GM21390 (cell line): ENCODE results near the gene PTPN3.
A peak's percentile ranks its signal among the peaks of the same experiment; 100 is the strongest.

ENCODE experiments used
- ATAC-seq: cut with Tn5 transposase; IDR thresholded peaks from one replicate; pipeline ENCODE4 v1.9.1; 2021; ENCODE audit not compliant: unreplicated experiment

PTPN3 gene

DNA sequence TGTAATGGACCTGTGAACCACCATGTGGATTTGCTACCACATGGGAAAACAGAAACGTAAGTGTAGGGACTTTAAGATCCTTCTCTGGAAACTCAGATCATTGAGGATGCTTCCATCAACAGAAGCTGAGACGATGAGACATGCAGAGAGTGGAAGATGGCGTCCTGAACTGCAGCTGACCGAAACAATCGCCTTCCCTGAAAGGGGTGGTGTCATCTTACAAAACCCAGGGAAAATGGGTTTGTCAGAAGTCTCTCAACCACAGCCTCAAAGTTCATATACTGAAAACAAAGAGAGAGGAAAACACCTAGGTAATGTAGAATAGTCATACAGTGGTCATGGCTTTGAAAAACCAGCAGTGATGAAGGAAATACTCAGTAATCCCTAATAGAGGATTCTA is 6.6 kb upstream of the PTPN3 start:
- no peak for ATAC-seq

DNA sequence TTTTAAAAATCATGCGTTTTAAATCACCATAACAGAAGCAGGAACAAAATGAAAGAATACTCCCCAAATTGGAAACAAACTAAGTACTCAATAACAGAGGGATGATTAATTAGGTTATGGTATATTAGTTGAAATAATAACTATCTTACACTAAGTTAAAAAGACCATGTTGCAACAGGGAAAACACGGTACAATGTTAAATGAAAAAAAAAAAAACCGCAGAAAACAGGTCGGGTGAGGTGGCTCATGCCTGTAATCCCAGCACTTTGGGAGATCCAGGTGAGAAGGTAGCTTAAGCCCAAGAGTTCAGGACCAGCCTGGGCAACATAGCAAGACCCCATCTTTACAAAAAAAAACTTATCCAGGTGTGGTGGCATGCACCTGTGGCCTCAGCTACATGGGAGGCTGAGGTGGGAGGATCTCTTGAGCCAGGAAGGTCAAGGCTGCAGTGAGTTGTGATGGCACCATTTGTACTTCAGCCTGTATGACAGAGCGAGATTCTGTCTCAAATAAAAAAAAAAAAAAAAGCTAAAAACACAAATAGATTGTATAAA is 2.4 kb upstream of the PTPN3 start:
- no peak for ATAC-seq

DNA sequence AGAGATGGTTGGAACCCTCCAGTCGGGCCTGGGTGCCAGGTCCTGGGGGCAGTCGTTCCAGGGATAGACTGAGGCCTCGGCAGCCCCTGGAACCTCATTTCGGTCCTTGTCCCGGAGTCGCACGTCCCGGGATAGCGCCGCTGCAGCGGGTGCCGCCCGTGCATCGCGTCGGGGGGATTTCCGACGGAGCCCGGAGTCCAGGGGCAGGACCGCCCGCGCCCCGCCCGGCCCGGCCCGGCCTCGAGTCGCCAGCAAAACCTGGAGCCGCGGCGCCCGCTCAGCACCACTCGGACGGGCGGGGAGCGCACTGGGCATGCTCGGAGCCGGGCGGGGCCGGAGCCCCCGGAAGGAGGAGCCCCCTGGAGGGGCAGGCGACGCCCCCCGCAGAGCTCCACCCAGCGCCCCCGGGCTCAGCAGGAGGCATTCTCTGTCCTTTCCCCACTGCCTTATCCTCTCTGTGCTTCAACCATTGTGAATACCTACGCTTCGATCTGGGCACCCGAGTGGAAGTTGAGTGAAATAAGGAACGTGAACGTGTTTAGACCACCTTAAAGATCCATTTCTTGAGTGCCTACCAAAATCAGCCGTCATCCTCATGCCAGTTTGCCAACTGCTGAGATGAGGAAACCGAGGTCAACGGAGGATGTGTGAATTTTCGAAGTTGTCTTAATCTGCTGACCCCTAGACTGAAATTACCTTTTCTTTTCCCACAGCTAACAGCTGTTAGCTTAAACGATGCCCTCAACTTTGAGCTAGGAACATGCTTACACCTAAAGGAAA is 1.7 kb upstream of the PTPN3 start:
- ATAC-seq, result no peak

DNA sequence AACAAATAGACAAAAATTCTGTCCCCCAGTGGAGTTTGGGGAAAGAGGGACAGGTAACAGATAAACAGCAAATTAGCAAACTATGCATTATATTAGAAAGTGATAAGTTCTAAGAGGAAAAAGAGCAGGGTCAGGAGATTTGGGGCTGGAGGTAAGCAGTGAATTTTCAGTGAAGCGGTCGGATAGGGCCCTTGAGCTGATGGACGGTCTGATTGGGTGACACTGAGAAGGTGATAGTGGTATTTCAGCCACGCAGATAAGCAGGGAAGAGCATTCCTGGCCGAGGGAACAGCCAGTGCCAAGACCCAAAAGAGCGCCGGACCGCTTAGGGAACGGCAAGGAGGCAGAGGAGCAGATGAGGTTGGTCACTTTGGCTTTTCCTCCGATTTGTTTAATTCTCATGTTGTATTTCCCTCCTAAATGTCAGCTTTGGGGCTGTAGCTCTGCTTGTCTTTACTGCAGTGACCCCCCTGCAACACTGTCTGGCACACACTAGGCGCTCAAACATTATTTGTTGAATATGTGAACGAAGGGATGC is 1.1 kb upstream of the PTPN3 start:
- ATAC-seq, result no peak

DNA sequence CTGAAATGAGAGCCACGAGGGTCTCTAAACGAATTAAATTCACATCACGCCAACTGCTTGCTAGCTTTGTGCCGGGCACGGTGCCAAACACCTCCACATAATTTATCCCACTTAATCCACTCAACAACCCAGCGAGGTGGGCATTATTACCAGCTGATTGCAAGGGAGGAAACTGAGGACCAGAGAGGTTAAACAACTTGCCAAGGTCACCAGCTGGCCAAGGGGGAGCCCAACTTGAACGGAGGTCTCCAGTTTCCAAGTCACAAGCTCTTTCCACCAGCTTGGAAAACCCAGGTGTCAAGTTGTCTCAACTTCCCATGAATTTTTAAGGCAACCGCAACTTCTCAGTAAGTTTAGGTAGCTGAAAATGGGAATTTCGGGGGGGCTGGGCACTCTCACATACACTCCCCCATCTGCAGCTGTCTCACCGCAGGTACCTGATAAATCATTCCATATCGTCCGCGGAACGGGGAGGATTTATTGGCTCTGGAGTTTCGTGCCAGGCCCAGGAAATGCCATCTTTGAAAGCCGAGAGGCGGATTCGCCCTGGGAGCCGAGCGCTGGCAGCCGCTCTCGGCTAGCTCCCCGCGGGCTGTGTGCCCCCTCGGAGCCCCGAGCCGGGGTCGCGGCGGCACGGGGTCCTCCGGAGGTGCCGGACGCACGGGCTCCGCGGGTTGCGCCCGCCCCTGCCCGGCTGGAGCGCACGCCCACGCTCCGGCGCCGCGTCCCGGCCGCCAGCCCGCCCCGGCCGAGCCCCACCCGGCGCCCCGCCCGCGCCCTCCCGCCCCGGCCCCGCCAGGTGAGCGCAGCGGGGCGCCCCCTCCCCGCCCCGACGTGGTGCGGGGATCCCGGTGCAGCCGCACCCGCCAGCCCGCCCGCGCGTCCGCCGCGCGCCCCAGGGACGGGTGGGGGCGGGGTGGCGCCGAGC is 617 bp downstream of the PTPN3 start:
- no peak for ATAC-seq

DNA sequence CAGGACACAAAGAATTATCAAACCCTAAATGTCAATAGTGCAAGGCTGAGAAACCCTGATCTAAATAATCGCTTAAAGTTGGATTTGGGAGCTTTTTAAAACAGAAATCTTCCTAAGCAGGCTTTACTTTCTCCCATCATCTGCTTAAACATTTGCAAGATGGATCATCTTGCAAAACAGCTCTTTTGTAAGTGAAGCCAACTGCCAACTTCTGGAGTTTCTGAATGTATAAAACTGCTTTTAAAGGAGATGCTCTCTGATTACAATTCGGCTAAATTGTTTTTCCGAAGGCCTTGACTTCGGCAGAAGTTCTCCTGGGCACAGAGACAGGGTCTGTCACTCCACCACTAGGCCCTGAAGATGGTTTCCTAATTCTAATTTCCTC is 1.3 kb downstream of the PTPN3 start:
- no peak for ATAC-seq

DNA sequence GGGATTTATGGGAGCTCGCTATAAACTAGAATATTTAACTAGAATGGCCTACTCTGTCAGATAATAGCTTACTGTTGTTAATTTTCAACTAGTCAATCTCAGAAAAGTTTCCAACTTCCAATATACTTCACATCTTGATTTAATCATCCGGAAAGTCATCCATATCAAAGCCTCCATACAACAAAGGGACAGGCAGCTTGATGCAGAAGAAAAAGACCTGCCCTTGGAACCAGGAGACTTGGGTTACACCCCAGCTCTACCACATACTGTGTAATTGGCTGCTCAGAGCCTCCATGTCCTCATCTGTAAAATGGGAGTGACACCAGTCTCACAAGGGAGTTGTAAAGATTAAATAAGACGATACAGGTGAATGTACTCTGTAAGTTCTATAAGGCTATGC is 1.9 kb downstream of the PTPN3 start:
- no peak for ATAC-seq

DNA sequence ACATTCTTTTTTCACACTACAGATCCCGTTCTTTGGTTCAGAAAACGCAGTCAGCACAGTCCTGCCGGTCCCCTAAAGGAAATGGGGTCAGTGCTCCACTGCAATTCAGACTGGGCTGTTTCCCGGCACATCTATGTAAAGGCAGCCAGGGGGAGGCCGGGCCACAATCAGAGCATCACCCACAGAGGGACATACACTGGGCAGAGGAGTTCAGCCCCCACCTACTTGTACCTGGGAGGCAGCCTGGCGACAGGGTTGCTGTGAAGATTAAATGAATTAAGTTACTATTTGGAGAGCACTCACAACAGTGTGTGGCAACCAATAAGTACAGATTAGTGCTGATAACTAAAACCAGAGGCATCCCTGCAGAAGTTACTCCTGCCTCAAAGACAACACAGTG is 4.5 kb downstream of the PTPN3 start:
- ATAC-seq, result no peak

DNA sequence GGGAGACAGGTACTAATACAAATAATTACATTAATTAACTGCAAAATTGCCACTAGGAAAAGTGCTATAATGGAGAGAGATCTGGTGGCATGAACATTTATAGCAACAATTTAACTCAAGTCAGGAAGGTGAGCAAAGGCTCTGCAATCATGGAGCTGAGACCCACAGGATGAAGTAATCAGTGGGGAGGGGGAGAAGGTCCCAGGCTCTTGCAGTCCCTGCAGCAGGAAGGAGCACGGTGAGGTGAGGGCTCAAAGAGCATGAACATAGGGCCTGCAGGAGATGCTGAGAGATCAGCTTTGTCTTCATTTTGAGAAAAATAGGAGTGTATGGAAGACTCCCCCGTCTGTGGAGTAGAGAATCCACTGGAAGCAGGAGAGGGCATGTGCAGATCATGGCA is 6.5 kb downstream of the PTPN3 start:
- no peak for ATAC-seq

DNA sequence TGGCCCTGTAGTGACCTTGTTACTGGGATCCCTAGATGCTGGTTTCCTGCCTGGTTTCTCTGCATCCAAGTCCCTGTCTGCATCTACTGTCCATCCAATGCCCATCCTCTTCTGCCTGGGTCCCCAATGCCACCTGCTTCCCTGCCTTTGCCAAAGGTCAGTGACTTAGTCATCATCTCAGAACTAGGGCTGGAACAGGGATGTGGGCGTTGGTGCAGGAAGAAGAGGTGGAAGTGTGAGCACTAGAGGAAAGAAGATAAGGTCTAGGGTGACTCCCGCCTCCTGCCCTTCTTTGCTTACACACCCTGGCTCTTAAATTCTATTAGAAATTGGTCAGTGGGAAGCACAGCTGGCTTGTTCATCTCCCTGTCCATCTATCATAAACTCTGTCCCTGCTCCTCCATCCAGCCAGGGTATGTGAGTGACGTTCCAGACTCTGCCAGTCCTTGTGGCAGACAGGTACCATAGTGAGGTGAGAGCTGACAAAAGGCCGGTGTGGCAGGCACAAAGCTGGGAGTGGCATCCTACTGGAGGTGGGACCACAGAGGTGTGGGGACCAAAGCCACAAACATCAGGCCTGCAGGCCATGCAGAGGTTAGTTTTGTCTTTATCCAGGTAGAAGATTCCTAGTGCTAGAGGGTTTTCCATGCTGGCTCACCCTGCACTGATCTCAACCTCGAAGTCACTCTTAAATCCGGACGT is 9.2 kb downstream of the PTPN3 start:
- no peak for ATAC-seq

DNA sequence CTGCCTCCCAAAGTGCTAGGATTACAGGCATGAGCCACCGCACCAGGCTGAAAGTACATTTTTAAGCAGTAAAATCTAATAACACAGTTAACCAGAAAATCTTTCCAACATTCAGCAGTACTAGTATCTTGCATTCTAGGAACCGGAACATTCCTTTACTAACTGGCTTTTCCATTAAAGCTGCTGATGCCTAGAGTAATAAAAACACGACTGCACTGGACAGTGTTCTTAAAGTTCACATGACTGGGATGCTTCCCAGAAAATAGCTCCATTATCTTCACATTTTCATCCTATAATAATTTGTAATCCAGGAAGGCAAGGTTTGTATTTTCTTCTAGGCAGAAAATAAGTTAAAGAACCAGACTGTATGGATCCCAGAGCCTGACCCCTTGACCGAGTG is 9.8 kb downstream of the PTPN3 start:
- no peak for ATAC-seq

DNA sequence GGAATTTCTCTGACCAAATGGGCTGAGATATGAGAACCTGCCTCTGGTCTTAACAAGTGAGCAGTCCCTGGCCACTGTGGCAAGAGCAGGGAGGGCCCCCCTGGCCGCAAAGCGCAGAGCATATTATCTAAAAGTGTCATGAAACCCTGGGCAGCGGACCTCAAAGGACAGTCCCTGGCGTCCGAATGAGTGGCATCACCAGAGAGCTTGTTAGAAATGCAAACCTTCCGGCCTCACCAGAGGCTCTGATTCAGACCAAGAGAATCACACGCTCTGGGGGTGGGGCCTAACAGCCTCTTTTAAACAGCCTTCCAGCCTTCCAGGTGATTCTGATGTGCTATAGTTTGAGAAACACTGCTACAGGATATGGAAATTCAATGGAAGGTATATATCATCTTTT is 10.9 kb downstream of the PTPN3 start:
- no peak for ATAC-seq

DNA sequence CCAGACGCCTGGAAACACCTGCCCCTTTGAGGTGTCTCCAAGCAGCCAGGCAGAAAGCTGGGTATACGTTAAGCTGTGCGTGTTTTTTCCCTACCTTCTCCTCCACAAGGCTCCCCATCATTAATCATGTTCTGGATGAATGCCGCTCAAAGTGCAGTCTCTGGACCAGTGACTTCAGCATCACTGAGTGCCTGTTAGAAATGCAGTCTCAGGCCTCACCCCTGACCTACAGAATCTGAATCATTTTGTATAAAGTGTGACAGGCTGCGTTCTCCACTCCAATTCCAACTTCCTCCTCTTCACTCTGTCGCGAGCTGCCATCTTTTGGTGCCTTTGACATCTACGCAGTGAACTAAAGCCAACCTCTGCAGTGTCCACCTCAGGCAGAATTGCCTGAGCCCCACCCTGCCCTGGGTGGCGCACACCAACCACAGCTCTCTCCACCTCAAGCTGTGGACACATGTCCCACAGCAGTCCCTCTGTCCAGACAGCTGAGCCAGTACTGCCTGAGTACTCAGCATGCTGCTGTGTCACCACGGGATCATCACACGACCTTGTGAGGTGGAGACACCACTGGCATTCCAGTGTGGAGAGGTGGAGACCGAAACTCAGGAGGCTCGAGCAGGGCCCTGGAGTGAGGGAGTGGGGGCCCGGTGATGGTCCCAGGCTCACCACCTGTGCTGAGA is 14.2 kb downstream of the PTPN3 start:
- no peak for ATAC-seq

DNA sequence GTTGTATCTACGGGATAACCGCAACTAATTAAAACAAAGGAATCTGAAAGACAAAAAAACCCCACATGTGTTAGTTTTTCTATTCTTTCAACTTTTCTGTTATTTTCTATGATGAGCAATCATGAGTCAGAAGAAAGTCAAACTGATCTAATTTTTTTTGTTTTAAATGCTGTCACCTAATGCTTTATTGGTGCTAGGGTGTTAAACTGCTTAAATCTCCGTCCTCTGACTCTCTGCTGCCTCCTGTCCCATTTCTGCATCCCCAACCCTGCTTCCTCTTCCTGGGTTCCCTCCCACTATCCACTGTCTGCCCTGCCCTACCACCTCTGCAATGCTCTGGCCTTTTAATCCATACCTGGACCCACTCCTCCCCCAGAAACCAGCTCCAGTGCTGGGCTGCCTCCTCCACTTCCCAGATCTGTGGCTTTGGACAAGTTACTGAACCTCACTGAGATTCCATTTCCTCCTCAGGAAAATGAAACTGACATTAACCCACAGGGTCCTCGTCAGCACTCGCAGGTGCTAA is 15.7 kb downstream of the PTPN3 start:
- ATAC-seq, result no peak

DNA sequence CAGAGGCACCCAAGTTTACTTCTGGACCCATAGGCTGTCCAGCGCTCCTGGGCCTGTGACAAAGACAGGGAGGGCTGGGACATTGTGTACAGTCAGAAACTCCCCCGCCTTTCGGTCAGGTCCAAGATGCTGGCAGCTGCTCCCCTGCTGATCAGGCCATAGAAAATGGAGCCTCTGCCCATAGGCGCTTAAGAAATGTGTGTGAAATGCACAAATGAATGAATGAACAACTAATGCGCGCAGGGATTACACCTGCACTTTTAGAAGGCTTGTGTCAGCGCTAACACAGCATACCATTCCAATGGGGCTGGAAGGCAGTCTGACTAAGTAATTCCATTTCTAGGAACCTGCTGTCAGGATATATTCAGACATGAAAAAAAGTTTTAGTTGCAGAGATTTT is 16.3 kb downstream of the PTPN3 start:
- no peak for ATAC-seq

DNA sequence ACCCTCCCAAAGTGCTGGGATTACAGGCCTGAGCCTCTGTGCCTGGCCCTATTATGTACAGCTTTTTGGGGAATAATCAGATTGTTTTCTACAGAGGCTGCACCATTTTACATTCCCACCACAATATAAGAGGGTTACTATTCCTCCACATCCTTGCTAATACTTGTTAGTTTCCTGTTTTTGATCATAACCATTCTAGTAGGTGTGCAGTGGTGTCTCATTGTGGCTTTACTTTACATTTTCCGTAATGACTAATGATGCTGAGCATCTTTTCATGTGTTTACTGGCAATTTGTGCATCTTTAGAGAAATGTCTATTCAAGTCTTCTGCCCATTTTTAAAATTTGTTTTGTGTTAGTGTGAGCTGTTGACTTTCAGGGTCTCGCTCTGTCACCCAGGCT is 18.3 kb downstream of the PTPN3 start:
- no peak for ATAC-seq

DNA sequence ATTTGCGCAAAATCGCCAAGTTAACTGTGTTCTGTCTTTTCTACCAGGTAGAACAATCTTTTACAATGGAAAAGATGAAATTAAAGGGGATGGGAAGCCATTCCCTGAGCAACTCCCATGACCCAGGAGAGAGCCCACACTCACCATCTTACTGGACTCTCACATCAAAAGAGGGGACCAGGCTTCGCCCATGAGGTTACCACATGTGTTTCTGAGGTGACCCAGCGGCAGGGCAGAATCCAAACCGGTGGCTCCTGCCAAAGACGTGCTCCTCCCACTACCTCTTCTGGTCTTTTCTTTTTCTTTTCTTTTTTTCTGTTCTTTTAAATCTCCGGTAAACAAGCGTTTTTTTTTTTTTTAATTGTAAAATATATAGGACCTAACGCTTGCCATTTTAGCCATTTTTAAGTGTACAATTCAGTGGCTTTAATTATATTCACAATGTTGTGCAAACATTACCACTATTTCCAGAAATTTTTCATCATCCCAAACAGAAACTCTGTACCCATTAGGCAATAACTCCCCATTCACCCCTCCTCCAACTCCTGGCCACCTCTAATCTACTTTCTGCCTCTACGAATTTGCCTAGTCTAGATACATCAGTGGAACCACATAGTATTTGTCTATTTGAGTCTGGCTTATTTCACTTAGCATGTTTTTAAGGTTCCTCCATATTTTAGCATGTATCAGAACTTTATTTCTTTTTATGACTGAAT is 19.3 kb downstream of the PTPN3 start:
- ATAC-seq, result no peak

DNA sequence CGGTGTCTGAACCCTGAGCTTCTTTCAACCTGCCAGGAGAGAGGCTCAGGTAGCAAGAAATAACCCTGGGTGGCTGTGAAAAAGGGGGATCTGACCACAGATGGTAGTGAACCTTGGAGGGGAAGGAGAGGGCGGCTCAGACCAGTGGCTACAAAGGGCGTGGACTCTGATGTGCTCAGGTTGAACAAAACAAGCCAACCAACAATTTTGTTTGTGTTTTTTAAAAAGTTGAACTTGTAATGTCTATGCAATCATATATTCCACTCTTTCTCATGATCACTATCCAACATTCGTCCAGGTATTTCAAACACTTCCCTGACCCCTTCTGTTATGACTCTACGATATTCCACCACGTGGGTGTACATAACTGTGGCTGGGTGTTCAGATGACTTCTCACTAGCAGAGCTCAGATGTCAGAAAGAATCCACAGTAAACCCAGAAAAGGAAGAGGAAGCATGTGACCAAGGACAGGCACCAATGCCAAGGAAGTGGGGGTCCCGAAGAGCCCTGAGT is 20.0 kb downstream of the PTPN3 start:
- no peak for ATAC-seq

DNA sequence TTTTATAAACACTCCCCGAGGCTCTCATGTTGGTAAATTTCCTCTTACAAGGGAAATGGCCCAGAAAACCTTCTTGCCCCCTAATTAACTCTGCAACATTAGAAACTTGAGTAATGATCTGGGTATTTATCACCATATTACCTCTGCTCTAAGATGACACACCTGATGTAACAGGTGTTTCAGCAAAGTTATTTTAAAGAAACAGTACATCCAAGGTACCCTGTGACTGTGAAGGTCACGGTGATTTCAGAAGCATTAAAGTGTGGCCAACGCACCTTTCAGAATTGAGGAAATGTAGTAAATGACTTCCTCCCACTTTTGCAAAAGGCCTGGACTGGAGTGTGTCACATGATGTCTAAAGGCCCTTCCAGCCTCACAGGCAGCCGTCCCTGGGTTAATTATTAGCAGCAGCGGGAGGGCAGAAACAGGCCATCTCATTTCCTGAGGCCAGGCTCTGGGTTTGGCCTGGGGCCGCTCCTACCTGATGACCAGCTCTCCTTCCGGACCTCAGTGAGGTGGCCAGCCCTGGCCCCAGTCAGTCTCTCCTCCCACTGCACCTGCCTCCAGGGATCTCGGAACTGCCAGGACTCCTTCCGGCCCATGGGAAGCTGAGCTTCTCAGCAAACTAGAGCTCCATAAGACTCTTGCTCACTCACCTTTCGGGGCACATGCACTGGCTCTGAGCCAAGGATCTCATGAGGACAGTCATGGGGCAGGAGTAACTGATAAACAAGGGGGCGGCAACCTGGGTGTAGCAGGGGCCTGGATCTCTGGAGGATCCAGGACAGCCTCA is 20.7 kb downstream of the PTPN3 start:
- ATAC-seq, result peak; percentile 83
